Gastroesophageal sphincter (tissue), 4 donors: ENCODE measurements around the gene SLC24A3. TPM values are rescaled to one million over a fixed set of nuclear protein-coding genes. Genes with fewer than 3 reads are reported as not detected.
A peak's percentile ranks its signal among the peaks of the same experiment; 100 is the strongest.

ENCODE experiments used
- ATAC-seq: fragments of 150-250 bp; one replicate; pipeline ENCODE4 v1.9.1; 2016; ENCODE audit warnings: mild to moderate bottlenecking, moderate library complexity
- H3K27ac ChIP-seq, 4 donors: fragments of 200-600 bp; sonication (generic) in 3 of 4; 1 replicate in 3 of 4; 2 replicates in 1 of 4; pipeline ENCODE4 v1.5.1; 2016 to 2019
- H3K27me3 ChIP-seq: fragments of 200-600 bp; sonication (generic); one replicate; pipeline ENCODE4 v1.5.1; 2019
- H3K36me3 ChIP-seq, 2 donors: fragments of 200-600 bp; sonication (generic); one replicate each; pipeline ENCODE4 v1.5.1; 2019; ENCODE audit warnings: control low read depth in 1 of 2
- H3K4me1 ChIP-seq, 3 donors: fragments of 200-600 bp; sonication (generic); 1 replicate in 2 of 3; 2 replicates in 1 of 3; pipeline ENCODE4 v1.5.1; 2016 to 2019; ENCODE audit warnings: control low read depth in 2 of 3
- H3K4me3 ChIP-seq, 2 donors: fragments of 200-600 bp; sonication (generic); one replicate each; pipeline ENCODE4 v1.5.1; 2019; ENCODE audit warnings: mild to moderate bottlenecking in 1 of 2, moderate library complexity in 1 of 2
- H3K9me3 ChIP-seq, 3 donors: fragments of 200-600 bp; sonication (generic); one replicate each; pipeline ENCODE4 v1.5.1; 2017 to 2019; ENCODE audit warnings: control low read depth in 2 of 3
- CTCF ChIP-seq, 4 experiments: fragments of 200-600 bp in 2 of 4; fragments of 450-650 bp in 2 of 4; sonication (generic) in 1 of 4; IDR thresholded peaks; one replicate each; pipeline ENCODE4 v1.5.1; 2017 to 2019; ENCODE audit warnings: antibody characterized with exemption in 4 of 4, mild to moderate bottlenecking in 2 of 4, moderate library complexity in 2 of 4
- EP300 ChIP-seq: sonication (generic); formaldehyde crosslinking; IDR thresholded peaks from one replicate; pipeline ENCODE4 v1.6.1; 2017; ENCODE audit warnings: antibody characterized with exemption, mild to moderate bottlenecking
- POLR2A ChIP-seq, 2 donors: fragments of 450-650 bp; IDR thresholded peaks; one replicate each; pipeline ENCODE4 v1.6.1; 2017; ENCODE audit warnings: antibody characterized with exemption in 2 of 2, mild to moderate bottlenecking in 2 of 2, moderate library complexity in 1 of 2
- POLR2AphosphoS5 ChIP-seq: sonication (generic); formaldehyde crosslinking; IDR thresholded peaks from one replicate; pipeline ENCODE4 v1.6.1; 2017; ENCODE audit warnings: antibody characterized with exemption
- WGBS, 2 donors: methylation state at CpG; one replicate each; pipeline ENCODE4 v1.1.5; 2018; ENCODE audit warnings: low coverage in 1 of 2; 5-methylcytosine and 5-hydroxymethylcytosine counted together
- total RNA-seq, 4 donors: library from RNA; depleted of rRNA; stranded (reverse); fragments of >200 nt; gene quantifications; one replicate each; pipeline ENCODE4 v1.1.0, GENCODE V29; 2016

The SLC24A3 gene
- total RNA-seq, 4 donors from 2014 or later: 2.7 to 13.5 (median 5.5) TPM

DNA sequence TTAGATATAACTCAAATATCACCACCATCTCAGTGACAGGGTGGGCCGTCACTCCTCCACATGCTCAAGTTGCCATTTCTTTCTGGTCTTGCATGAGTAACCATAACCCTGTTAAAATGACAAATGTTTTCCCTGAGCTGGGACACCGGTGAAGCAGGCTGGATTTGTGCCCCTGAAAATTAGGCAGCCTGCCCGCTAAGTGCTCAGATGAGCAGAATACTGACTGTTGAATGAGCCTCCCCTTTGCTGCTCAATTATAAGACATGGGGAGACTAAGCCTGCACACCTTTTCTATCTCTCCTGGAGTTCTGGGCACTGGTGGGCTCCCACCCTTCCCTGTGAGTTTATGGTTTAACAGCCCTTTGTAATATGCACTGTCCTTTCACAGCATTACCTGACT is 161.8 kb downstream of the SLC24A3 start:
- ATAC-seq: no peak
- no peak for TF ChIP-seq EP300
- TF ChIP-seq CTCF (IDR thresholded peaks at IDR 0.05): no peak
- no peak for TF ChIP-seq POLR2A (IDR thresholded peaks at IDR 0.05)
- no peak for TF ChIP-seq POLR2AphosphoS5

GRCh38 chr20:19375395-19375794 is 163.0 kb downstream of the SLC24A3 start:
- no peaks in the 10 kb centered on the region for H3K9me3 ChIP-seq
- no peak overlapping the region for H3K4me3 ChIP-seq
- H3K36me3 ChIP-seq: no peaks in the 10 kb centered on the region
- 82% methylated on average over 2 to 5 of the region's 6 CpGs for WGBS, 2 donors
- peaks cover 0 to 22% (median 0%) of the 10 kb centered on the region in 3 donors for H3K4me1 ChIP-seq
- H3K27me3 ChIP-seq: no peaks in the 10 kb centered on the region
- H3K27ac ChIP-seq: no peak overlapping the region
- TF ChIP-seq CTCF (IDR thresholded peaks at IDR 0.05) (no peak), EP300 (no peak), POLR2AphosphoS5 (no peak), POLR2A (IDR thresholded peaks at IDR 0.05) (no peak)
- ATAC-seq: no peak

More for the DNA sequence above, 161.8 kb downstream of the SLC24A3 start:
- Histone ChIP-seq H3K4me1 (peaks cover 0 to 26% (median 0%) of the 10 kb centered on the region in 3 donors), H3K4me3 (no peak overlapping the region), H3K27me3 (no peaks in the 10 kb centered on the region), H3K9me3 (no peaks in the 10 kb centered on the region), H3K36me3 (no peaks in the 10 kb centered on the region), H3K27ac (no peak overlapping the region)
- 75 to 83% methylated on average over 3 of the region's 3 CpGs for WGBS, 2 donors

- Histone ChIP-seq H3K36me3 (no peaks in the 10 kb centered on the region), H3K27me3 (no peaks in the 10 kb centered on the region), H3K4me3 (no peak overlapping the region), H3K27ac (no peak overlapping the region), H3K4me1 (peaks cover 0 to 18% (median 0%) of the 10 kb centered on the region in 3 donors), H3K9me3 (no peaks in the 10 kb centered on the region)
- WGBS, 2 donors: 87 to 93% methylated on average over 2 of the region's 2 CpGs
- TF ChIP-seq POLR2AphosphoS5 (no peak), EP300 (no peak), POLR2A (IDR thresholded peaks at IDR 0.05) (no peak), CTCF (IDR thresholded peaks at IDR 0.05) (no peak)
- ATAC-seq: no peak
These were observed 163.4 kb downstream of the SLC24A3 start for GRCh38 chr20:19375801-19376200.

- H3K4me1 ChIP-seq: peaks cover 0 to 17% (median 0%) of the 10 kb centered on the region in 3 donors
- H3K27me3 ChIP-seq: no peaks in the 10 kb centered on the region
- no peak overlapping the region for H3K4me3 ChIP-seq
- no peaks in the 10 kb centered on the region for H3K9me3 ChIP-seq
- WGBS, 2 donors: 39 to 82% methylated on average over 10 to 13 of the region's 17 CpGs
- ATAC-seq: no peak
- no peaks in the 10 kb centered on the region for H3K36me3 ChIP-seq
- H3K27ac ChIP-seq: no peak overlapping the region
- TF ChIP-seq POLR2AphosphoS5 (peak; percentile 45), CTCF (IDR thresholded peaks at IDR 0.05) (no peak)
These were observed 164.2 kb downstream of the SLC24A3 start for GRCh38 chr20:19376451-19377229.

- TF ChIP-seq EP300 (no peak), POLR2A (IDR thresholded peaks at IDR 0.05) (no peak), POLR2AphosphoS5 (no peak), CTCF (IDR thresholded peaks at IDR 0.05) (no peak)
- Histone ChIP-seq H3K4me3 (no peak overlapping the region), H3K27me3 (no peaks in the 10 kb centered on the region), H3K9me3 (no peaks in the 10 kb centered on the region), H3K36me3 (no peaks in the 10 kb centered on the region), H3K4me1 (peaks cover 0 to 17% (median 0%) of the 10 kb centered on the region in 3 donors), H3K27ac (no peak overlapping the region)
- ATAC-seq: no peak
- WGBS, 2 donors: 32 to 43% methylated on average over 3 of the region's 3 CpGs
These were observed 165.6 kb downstream of the SLC24A3 start for GRCh38 chr20:19378058-19378457.
